Measurements from ENCODE around the gene FHAD1.

Gene FHAD1

DNA sequence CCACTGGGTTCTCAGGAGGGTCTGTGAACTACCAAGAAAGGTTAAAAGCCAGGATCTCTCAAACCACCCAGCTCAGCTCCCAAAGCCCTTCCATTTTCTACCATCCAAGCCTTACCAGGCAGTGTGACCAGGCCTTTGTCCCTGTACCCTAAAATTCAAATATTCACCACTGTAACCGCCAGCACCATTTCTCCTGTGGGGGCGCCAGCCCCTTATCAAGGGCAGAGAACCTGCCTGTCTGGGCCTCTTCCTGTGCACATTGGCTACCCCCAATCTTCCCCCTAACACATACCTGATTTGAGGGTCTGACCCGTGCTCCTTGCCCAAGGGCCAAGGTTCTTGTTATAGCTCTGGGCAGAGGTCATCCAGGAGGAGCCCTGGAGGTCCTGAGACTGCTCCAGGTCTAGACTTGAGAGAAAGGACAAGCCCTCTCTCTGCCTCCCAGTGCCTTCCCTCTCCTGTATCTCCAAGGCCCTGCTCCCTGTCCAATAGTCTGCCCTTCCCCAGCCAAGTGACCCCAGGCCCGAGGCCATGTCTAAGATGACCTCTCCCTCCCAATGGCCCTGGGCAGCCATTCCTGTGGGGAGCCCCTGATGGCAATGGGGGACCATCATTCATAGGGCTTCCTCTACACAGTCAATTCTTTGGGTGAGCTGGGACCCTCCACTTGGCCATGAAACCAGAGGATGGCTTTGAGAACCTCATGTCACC lies 78.5 kb downstream of the FHAD1 start:
- DNase-seq: no peak
- in situ Hi-C loops (cut with HindIII; ENCODE audit: low pct_ligation_motif_present, low sequenced_read_pairs): no loop called here
- TF ChIP-seq, protein P1, sequence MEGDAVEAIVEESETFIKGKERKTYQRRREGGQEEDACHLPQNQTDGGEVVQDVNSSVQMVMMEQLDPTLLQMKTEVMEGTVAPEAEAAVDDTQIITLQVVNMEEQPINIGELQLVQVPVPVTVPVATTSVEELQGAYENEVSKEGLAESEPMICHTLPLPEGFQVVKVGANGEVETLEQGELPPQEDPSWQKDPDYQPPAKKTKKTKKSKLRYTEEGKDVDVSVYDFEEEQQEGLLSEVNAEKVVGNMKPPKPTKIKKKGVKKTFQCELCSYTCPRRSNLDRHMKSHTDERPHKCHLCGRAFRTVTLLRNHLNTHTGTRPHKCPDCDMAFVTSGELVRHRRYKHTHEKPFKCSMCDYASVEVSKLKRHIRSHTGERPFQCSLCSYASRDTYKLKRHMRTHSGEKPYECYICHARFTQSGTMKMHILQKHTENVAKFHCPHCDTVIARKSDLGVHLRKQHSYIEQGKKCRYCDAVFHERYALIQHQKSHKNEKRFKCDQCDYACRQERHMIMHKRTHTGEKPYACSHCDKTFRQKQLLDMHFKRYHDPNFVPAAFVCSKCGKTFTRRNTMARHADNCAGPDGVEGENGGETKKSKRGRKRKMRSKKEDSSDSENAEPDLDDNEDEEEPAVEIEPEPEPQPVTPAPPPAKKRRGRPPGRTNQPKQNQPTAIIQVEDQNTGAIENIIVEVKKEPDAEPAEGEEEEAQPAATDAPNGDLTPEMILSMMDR (IDR thresholded peaks at IDR 0.05; ENCODE audit: low read depth, low read length, missing control alignments): no peak
- no peaks in the 10 kb centered on the region for H3K36me3 ChIP-seq (replicated peaks)
- H3K4me3 ChIP-seq (ENCODE audit: low read depth, low read length): no peak overlapping the region
- no peak overlapping the region for H3K27ac ChIP-seq
- peaks cover 3% of the 10 kb centered on the region for H3K27me3 ChIP-seq (replicated peaks)

GRCh38 chr1:15326691-15327588 lies 79.9 kb downstream of the FHAD1 start:
- Histone ChIP-seq H3K36me3 (replicated peaks) (no peaks in the 10 kb centered on the region), H3K4me3 (ENCODE audit: low read depth, low read length) (no peak overlapping the region), H3K27me3 (replicated peaks) (peaks cover 3% of the 10 kb centered on the region), H3K27ac (no peak overlapping the region)
- TF ChIP-seq, protein P1 (IDR thresholded peaks at IDR 0.05; ENCODE audit: low read depth, low read length, missing control alignments): no peak
- in situ Hi-C loops (cut with HindIII; ENCODE audit: low pct_ligation_motif_present, low sequenced_read_pairs): no loop called here
- DNase-seq: no peak

DNA sequence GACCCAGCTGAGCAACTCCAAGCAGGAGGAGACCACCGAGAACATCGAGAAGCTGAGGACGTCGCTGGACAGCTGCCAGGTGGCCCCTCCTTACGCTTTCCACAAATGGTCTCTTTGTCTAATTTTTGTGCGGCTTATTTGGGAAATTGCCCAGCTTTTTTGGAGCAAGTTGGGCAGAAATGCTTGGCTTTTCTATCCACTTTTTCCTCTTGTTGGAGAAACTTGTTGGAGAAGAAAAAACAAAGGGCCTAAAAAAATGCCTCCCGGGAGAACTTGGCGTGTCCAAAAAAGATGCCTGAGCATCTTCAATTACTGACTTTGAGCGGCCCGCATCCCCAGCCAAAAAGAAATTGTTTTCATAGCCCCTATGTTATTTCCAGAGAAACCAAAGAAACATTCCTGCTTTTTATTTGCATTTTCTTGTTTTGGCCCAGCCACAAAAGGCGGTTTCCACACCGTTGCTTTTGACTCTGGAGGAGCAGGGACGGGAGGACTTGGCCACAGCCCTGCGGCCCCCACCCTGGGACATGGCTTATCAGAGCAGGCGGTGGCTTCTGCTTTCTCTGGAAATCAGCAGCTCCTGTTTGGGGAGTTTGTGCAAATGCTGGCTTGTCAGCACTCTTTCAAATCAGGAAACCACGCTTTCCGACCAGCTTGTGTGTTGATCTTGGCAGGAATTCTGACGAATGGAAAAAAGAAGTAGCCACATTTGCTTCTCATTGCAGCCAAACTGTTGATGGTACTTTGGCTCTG lies 81.5 kb downstream of the FHAD1 start:
- no peak overlapping the region for H3K4me3 ChIP-seq (ENCODE audit: low read depth, low read length)
- H3K27me3 ChIP-seq (replicated peaks): peaks cover 3% of the 10 kb centered on the region
- no peaks in the 10 kb centered on the region for H3K36me3 ChIP-seq (replicated peaks)
- in situ Hi-C loops (cut with HindIII; ENCODE audit: low pct_ligation_motif_present, low sequenced_read_pairs): no loop called here
- TF ChIP-seq, protein P1 (IDR thresholded peaks at IDR 0.05; ENCODE audit: low read depth, low read length, missing control alignments): no peak
- no peak overlapping the region for H3K27ac ChIP-seq
- DNase-seq: peak; percentile 77

- H3K27ac ChIP-seq: no peak overlapping the region
- H3K36me3 ChIP-seq (replicated peaks): no peaks in the 10 kb centered on the region
- in situ Hi-C loops (cut with HindIII; ENCODE audit: low pct_ligation_motif_present, low sequenced_read_pairs): no loop called here
- TF ChIP-seq, protein P1 (IDR thresholded peaks at IDR 0.05; ENCODE audit: low read depth, low read length, missing control alignments): peak; percentile 53
- H3K27me3 ChIP-seq (replicated peaks): peaks cover 3% of the 10 kb centered on the region
- DNase-seq: peak; percentile 40
- H3K4me3 ChIP-seq (ENCODE audit: low read depth, low read length): no peak overlapping the region
Observed at GRCh38 chr1:15329104-15329820, 82.2 kb downstream of the FHAD1 start.

DNA sequence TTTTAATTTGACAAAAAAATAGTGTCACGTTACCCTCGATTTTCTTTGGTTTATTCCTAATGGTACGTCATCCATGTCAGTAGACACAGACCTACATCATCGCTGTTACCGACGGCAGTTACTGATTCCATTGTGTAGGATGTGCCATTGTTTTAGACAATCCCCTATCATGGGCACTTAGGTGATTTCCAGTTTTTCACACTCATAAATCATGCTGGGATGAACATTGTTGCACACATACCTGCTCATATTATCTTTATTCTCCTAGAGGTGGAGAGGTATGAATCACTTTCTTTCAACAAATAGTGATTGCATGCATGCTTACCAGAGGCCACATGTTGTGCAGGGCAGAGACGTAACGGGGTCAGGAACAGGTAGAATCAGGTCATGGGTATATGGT lies 83.0 kb downstream of the FHAD1 start:
- in situ Hi-C loops (cut with HindIII; ENCODE audit: low pct_ligation_motif_present, low sequenced_read_pairs): loop anchor here (10.0 kb wide), 1 partner anchor 85 kb away; no protein-coding TSS in a partner anchor
- Histone ChIP-seq H3K36me3 (replicated peaks) (no peaks in the 10 kb centered on the region), H3K27ac (no peak overlapping the region), H3K27me3 (replicated peaks) (peaks cover 3% of the 10 kb centered on the region), H3K4me3 (ENCODE audit: low read depth, low read length) (no peak overlapping the region)
- TF ChIP-seq, protein P1 (IDR thresholded peaks at IDR 0.05; ENCODE audit: low read depth, low read length, missing control alignments): no peak
- DNase-seq: no peak
